Parathyroid adenoma (tissue), 2 donors: ENCODE data around the gene HELZ.

Experiments
- H2AFZ ChIP-seq: fragments of 300-600 bp; sonication (generic); one replicate; pipeline ENCODE4 v1.7.0; 2017; ENCODE audit warnings: antibody characterized with exemption, mild to moderate bottlenecking
- H3K27ac ChIP-seq: fragments of 300-600 bp; sonication (generic); one replicate; pipeline ENCODE4 v1.7.0; 2017
- H3K27me3 ChIP-seq: fragments of 300-600 bp; sonication (generic); one replicate; pipeline ENCODE4 v1.7.0; 2017; ENCODE audit warnings: low read length; ENCODE audit not compliant: control insufficient read depth, insufficient read depth
- H3K36me3 ChIP-seq: fragments of 300-600 bp; sonication (generic); one replicate; pipeline ENCODE4 v1.7.0; 2017; ENCODE audit warnings: low read length; ENCODE audit not compliant: control insufficient read depth, insufficient read depth
- H3K4me1 ChIP-seq: fragments of 300-600 bp; sonication (generic); one replicate; pipeline ENCODE4 v1.7.0; 2017; ENCODE audit warnings: control low read depth
- H3K4me2 ChIP-seq: fragments of 300-600 bp; sonication (generic); one replicate; pipeline ENCODE4 v1.7.0; 2017; ENCODE audit warnings: low read length
- H3K4me3 ChIP-seq: fragments of 300-600 bp; sonication (generic); one replicate; pipeline ENCODE4 v1.7.0; 2017; ENCODE audit warnings: low read depth, low read length
- H3K79me2 ChIP-seq: fragments of 300-600 bp; sonication (generic); one replicate; pipeline ENCODE4 v1.7.0; 2017; ENCODE audit warnings: control low read depth
- H3K9ac ChIP-seq: fragments of 300-600 bp; sonication (generic); one replicate; pipeline ENCODE4 v1.7.0; 2017; ENCODE audit warnings: mild to moderate bottlenecking
- H3K9me3 ChIP-seq: fragments of 300-600 bp; sonication (generic); one replicate; pipeline ENCODE4 v1.7.0; 2017; ENCODE audit warnings: low read length; ENCODE audit not compliant: control insufficient read depth
- TF ChIP-seq, protein P1 (sequence below): fragments of 300-600 bp; sonication (generic); IDR thresholded peaks from one replicate; pipeline ENCODE4 v1.7.0; 2017; ENCODE audit warnings: antibody characterized with exemption, mild to moderate bottlenecking
- donor health status: primary hyperparathyroidism.

Gene HELZ

DNA sequence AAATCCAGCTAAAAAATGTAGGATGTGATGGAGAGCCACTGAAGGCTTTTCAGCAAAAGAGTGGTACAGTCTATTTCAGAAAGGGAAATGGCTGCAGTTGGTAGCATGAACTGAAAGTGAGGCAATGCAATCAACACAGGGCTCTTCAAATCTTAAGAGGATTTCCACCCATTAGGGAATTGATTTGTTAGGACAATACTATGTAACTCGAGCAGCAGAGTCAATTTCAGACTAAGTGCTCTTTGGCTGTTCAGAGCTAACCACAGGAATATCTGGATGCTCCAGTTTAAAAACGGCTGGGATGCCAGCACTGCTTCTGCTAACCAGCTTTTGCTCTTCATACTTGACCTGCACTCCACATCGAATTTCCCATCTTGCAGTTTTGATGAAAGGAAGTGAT lies 176.0 kb downstream of the HELZ start:
- H3K4me2 ChIP-seq, result no peak overlapping the region
- no peak overlapping the region for H2AFZ ChIP-seq
- no peak overlapping the region for H3K9ac ChIP-seq
- H3K27me3 ChIP-seq, result no peaks in the 10 kb centered on the region
- H3K4me3 ChIP-seq, result no peak overlapping the region
- no peaks in the 10 kb centered on the region for H3K79me2 ChIP-seq
- TF ChIP-seq, protein P1, sequence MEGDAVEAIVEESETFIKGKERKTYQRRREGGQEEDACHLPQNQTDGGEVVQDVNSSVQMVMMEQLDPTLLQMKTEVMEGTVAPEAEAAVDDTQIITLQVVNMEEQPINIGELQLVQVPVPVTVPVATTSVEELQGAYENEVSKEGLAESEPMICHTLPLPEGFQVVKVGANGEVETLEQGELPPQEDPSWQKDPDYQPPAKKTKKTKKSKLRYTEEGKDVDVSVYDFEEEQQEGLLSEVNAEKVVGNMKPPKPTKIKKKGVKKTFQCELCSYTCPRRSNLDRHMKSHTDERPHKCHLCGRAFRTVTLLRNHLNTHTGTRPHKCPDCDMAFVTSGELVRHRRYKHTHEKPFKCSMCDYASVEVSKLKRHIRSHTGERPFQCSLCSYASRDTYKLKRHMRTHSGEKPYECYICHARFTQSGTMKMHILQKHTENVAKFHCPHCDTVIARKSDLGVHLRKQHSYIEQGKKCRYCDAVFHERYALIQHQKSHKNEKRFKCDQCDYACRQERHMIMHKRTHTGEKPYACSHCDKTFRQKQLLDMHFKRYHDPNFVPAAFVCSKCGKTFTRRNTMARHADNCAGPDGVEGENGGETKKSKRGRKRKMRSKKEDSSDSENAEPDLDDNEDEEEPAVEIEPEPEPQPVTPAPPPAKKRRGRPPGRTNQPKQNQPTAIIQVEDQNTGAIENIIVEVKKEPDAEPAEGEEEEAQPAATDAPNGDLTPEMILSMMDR, result no peak
- no peaks in the 10 kb centered on the region for H3K9me3 ChIP-seq
- H3K36me3 ChIP-seq, result no peaks in the 10 kb centered on the region
- H3K27ac ChIP-seq, result no peak overlapping the region
- no peaks in the 10 kb centered on the region for H3K4me1 ChIP-seq

DNA sequence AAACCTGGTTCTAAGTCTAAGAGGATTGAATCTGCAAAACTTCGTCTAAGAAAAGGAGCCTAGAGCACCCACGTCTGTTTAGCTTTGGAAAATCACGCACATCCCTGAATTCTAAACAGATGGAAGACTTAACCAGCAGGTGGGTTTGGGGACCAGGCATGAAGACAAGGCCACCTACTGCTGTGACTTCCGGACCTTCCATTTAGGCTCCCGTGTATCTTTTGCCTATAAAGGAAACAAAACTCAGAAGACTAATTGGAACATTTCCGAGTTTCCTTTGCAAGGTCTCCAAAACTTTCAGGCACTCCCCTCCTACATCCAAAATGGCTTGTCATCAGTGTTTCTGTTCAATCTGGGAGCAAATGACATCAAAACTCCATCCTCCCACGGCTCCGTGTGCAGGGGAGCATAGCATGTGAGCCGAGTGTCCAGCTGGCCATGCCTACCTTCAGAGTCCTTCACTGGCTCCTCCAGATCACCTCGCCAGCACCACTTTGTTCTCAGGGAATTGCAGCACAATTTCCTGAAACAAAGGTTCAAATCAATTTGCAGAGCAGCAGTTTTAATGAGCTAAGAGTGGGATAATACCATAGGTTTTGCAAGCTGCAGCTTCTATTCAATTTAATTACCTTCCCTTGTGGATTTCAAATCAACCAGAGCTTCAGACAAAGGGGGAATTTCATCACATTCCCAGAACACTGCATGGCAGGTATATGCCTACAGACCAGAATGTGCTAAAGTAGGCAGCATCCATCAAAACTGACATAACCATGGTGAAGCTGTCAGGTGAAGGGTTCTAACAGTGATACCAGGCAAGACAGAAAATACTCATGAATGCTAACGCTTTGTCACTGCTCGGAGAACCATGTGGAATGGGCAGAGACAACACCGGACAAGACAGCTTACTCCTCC lies 177.2 kb downstream of the HELZ start:
- Histone ChIP-seq H2AFZ (no peak overlapping the region), H3K9me3 (no peaks in the 10 kb centered on the region), H3K27ac (no peak overlapping the region), H3K4me3 (no peak overlapping the region), H3K4me2 (no peak overlapping the region), H3K79me2 (no peaks in the 10 kb centered on the region), H3K9ac (no peak overlapping the region), H3K27me3 (no peaks in the 10 kb centered on the region), H3K4me1 (no peaks in the 10 kb centered on the region), H3K36me3 (no peaks in the 10 kb centered on the region)
- TF ChIP-seq, protein P1, result no peak

DNA sequence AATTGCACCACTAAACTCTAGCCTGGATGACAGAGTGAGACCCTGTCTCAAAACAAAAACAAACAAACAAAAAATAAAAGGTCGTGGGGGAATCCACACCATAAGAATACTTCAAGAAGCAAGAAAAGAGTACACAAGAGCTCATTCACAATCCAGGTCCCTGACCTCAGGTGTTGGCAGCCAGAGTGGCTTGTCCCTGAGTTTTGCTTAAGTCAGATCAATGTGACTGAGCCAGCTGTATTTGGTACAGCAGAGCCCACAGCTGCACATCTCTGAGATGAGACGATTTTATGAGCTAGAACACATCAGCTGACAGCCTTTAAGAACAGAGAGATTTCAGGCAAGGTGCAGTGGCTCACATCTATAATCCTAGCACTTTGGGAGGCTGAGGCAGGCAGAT lies 178.3 kb downstream of the HELZ start:
- H3K27me3 ChIP-seq, result no peaks in the 10 kb centered on the region
- H3K4me3 ChIP-seq, result no peak overlapping the region
- no peaks in the 10 kb centered on the region for H3K9me3 ChIP-seq
- H3K4me2 ChIP-seq, result no peak overlapping the region
- no peaks in the 10 kb centered on the region for H3K36me3 ChIP-seq
- no peak overlapping the region for H3K9ac ChIP-seq
- no peak overlapping the region for H2AFZ ChIP-seq
- H3K4me1 ChIP-seq, result no peaks in the 10 kb centered on the region
- no peaks in the 10 kb centered on the region for H3K79me2 ChIP-seq
- no peak overlapping the region for H3K27ac ChIP-seq
- TF ChIP-seq, protein P1, result no peak

GRCh38 chr17:67063141-67063540 lies 181.9 kb downstream of the HELZ start:
- H3K4me3 ChIP-seq, result no peak overlapping the region
- no peaks in the 10 kb centered on the region for H3K36me3 ChIP-seq
- no peak overlapping the region for H2AFZ ChIP-seq
- no peaks in the 10 kb centered on the region for H3K27me3 ChIP-seq
- H3K4me2 ChIP-seq, result no peak overlapping the region
- H3K9me3 ChIP-seq, result no peaks in the 10 kb centered on the region
- no peaks in the 10 kb centered on the region for H3K4me1 ChIP-seq
- TF ChIP-seq, protein P1, result no peak
- no peak overlapping the region for H3K27ac ChIP-seq
- H3K9ac ChIP-seq, result no peak overlapping the region
- H3K79me2 ChIP-seq, result no peaks in the 10 kb centered on the region

DNA sequence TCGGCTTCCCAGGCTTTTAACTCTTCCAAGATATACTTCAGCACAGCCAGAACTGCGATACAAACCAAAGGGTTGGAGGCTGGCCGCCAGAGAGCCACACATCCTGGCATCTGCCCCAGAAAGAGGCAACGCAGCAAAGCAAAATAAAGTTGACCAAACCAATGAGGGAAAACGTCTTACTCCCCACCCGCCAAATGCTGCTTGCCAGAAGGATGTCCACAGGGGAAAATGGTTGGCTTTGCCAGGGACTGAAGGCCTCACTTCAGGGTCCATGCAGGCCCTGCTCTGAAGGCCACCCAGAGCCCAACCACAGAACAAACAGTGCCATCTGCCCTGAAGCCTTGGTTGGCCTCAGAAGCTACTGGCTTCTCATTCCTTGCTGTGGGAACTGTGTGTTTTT lies 185.6 kb downstream of the HELZ start:
- TF ChIP-seq, protein P1, result no peak
- no peak overlapping the region for H2AFZ ChIP-seq
- H3K9ac ChIP-seq, result no peak overlapping the region
- H3K27ac ChIP-seq, result no peak overlapping the region
- no peaks in the 10 kb centered on the region for H3K9me3 ChIP-seq
- no peaks in the 10 kb centered on the region for H3K79me2 ChIP-seq
- H3K36me3 ChIP-seq, result no peaks in the 10 kb centered on the region
- H3K27me3 ChIP-seq, result no peaks in the 10 kb centered on the region
- no peaks in the 10 kb centered on the region for H3K4me1 ChIP-seq
- H3K4me3 ChIP-seq, result no peak overlapping the region
- H3K4me2 ChIP-seq, result no peak overlapping the region
